GM12892 (cell line): ENCODE results near the gene PTPRN2.

Source experiments
- POLR2A ChIP-seq: IDR thresholded peaks from 2 replicates; pipeline ENCODE4 v1.6.1; 2011; ENCODE audit warnings: low read depth, low read length, control low read depth
- POLR2AphosphoS5 ChIP-seq: IDR thresholded peaks from 2 replicates; pipeline ENCODE4 v1.6.1; 2011; ENCODE audit warnings: low read depth, low read length, control low read depth

DNA sequence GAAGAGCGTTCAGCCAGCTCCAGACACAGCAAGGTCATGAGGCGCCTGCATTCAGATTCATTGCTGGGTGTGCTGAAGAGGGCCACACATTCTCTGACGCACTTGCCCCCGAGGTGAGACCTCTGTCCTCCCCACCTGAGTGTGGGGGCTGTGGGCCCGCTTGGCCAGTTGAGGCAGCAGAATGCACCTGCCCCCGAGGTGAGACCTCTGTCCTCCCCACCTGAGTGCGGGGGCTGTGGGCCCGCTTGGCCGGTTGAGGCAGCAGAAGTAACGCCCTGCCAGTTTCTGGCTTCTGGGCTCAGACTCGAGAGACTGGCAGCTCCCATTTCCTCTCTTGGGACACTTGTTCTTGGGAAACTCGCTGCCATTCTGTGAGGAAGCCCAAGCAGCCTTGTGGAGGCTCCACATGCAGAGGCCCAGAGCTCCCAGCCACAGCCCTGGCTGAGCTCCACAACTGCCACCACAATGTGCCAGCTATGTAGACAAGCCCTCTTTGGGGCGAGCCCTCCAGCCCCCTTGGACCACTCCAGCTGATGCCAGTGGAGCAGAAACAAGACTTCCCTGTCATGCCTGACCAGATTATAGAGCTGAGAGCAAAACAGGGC is 816.8 kb downstream of the PTPRN2 start:
- TF ChIP-seq POLR2AphosphoS5 = no peak
- no peak for TF ChIP-seq POLR2A
